Stimulated activated naive CD8-positive, alpha-beta T cell treated with anti-CD3 and anti-CD28 coated beads, Interleukin-15, Interleukin-2, amounts not matched to agents 100 ng/mL and 50 ng/mL, for 24 hours (primary cell): ENCODE data around the gene PSMD4.
A peak's percentile ranks its signal among the peaks of the same experiment; 100 is the strongest.

Experiments used
- H3K27ac Mint-ChIP-seq: one replicate; pipeline ENCODE4 v1.8.0; 2021; ENCODE audit warnings: mild to moderate bottlenecking, mixed read lengths
- H3K27me3 Mint-ChIP-seq: one replicate; pipeline ENCODE4 v1.8.0; 2021; ENCODE audit warnings: mixed read lengths
- H3K36me3 Mint-ChIP-seq: one replicate; pipeline ENCODE4 v1.8.0; 2021; ENCODE audit warnings: low read depth, mixed read lengths
- H3K4me1 Mint-ChIP-seq: one replicate; pipeline ENCODE4 v1.8.0; 2021; ENCODE audit warnings: low read depth, mixed read lengths
- H3K4me3 Mint-ChIP-seq: one replicate; pipeline ENCODE4 v1.8.0; 2021; ENCODE audit warnings: mild to moderate bottlenecking, mixed read lengths
- H3K9me3 Mint-ChIP-seq: one replicate; pipeline ENCODE4 v1.8.0; 2021; ENCODE audit warnings: mixed read lengths

The PSMD4 gene

DNA sequence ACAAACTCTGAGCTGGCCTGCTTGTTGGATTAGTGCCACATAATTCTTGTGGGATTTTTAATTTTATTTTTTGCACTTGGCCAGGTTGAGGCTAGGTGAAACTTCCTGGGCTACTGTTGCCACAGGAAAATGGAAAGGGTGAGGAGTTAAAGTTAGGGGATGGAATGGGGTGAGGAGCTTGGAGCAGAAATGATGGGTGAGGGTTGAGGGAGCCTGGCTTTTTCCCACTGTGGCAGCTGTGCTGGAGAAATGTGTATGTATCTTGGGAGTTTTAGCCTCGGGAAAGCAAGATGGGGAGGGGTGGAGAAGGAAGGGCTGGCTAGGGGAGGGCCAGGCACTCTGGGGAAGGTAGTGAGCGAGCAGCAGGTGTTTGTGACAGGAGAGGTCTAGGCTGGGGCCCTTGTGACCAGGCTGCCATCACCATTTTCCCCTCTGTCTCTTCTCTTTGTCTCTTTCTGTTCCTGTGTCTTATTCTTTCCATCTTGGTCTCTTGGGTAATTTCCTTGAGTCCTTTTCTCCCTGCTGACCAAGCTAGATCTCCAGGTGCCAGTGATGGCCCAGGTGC lies 29.6 kb downstream of the PSMD4 start:
- Mint-ChIP-seq H3K27ac (peak overlapping the region; percentile 80), H3K36me3 (peaks cover 19% of the 10 kb centered on the region), H3K4me3 (peak overlapping the region; percentile 97), H3K4me1 (peaks cover 37% of the 10 kb centered on the region), H3K9me3 (no peaks in the 10 kb centered on the region), H3K27me3 (no peaks in the 10 kb centered on the region)

DNA sequence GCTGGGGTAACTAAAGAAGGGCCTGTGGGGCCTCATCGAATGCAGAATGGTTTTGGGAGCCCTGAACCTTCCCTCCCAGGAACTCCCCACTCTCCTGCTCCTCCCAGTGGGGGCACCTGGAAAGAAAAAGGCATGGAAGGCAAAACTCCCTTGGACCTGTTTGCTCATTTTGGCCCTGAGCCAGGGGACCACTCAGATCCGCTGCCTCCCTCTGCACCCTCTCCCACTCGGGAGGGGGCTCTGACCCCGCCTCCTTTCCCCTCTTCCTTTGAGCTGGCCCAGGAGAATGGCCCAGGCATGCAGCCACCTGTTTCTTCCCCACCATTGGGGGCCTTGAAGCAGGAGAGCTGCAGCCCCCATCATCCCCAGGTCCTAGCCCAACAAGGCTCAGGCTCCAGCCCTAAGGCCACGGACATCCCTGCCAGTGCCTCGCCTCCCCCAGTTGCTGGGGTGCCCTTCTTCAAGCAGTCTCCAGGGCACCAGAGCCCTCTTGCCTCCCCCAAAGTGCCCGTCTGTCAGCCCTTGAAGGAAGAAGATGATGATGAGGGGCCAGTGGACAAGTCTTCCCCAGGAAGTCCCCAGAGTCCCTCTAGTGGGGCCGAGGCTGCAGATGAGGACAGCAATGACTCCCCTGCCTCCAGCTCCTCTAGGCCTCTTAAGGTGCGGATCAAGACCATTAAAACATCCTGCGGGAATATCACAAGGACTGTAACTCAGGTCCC lies 32.2 kb downstream of the PSMD4 start:
- Mint-ChIP-seq H3K27me3 (no peaks in the 10 kb centered on the region), H3K9me3 (no peaks in the 10 kb centered on the region), H3K4me1 (peaks cover 25% of the 10 kb centered on the region), H3K27ac (no peak overlapping the region), H3K4me3 (no peak overlapping the region), H3K36me3 (peaks cover 25% of the 10 kb centered on the region)

DNA sequence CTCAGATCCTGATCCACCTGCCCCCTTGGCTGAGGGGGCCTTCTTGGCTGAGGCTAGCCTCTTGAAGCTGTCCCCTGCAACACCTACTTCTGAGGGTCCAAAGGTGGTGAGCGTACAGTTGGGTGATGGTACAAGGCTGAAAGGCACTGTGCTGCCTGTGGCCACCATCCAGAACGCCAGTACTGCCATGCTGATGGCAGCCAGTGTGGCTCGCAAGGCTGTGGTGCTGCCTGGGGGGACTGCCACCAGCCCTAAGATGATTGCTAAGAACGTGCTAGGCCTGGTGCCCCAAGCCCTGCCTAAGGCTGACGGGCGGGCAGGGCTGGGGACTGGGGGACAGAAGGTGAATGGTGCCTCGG lies 32.8 kb downstream of the PSMD4 start:
- Mint-ChIP-seq H3K27ac (no peak overlapping the region), H3K27me3 (no peaks in the 10 kb centered on the region)

DNA sequence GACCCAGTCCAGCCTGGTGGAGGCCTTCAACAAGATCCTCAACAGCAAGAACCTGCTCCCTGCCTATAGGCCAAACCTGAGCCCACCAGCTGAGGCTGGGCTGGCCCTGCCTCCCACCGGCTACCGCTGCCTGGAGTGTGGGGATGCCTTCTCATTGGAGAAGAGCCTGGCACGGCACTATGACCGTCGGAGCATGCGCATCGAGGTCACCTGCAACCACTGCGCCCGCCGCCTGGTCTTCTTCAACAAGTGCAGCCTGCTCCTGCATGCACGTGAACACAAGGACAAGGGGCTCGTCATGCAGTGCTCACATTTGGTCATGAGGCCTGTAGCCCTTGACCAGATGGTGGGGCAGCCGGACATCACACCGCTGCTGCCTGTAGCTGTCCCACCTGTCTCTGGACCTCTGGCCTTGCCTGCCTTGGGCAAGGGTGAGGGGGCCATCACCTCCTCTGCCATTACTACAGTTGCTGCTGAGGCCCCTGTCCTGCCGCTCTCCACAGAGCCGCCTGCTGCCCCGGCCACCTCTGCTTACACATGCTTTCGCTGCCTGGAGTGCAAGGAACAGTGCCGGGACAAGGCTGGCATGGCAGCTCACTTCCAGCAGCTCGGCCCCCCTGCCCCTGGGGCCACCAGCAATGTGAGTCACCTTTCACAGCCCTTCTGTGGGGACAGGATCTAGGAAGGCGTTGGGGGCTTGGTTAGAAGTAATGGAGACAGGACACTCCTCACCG lies 33.4 kb downstream of the PSMD4 start:
- no peaks in the 10 kb centered on the region for H3K9me3 Mint-ChIP-seq
- H3K4me3 Mint-ChIP-seq: no peak overlapping the region
- H3K36me3 Mint-ChIP-seq: peaks cover 30% of the 10 kb centered on the region
- H3K27ac Mint-ChIP-seq: no peak overlapping the region
- H3K27me3 Mint-ChIP-seq: no peaks in the 10 kb centered on the region
- peaks cover 24% of the 10 kb centered on the region for H3K4me1 Mint-ChIP-seq

More for the DNA sequence above, 32.8 kb downstream of the PSMD4 start:
- Mint-ChIP-seq H3K4me1 (peaks cover 25% of the 10 kb centered on the region), H3K36me3 (peaks cover 25% of the 10 kb centered on the region), H3K9me3 (no peaks in the 10 kb centered on the region), H3K4me3 (no peak overlapping the region)

DNA sequence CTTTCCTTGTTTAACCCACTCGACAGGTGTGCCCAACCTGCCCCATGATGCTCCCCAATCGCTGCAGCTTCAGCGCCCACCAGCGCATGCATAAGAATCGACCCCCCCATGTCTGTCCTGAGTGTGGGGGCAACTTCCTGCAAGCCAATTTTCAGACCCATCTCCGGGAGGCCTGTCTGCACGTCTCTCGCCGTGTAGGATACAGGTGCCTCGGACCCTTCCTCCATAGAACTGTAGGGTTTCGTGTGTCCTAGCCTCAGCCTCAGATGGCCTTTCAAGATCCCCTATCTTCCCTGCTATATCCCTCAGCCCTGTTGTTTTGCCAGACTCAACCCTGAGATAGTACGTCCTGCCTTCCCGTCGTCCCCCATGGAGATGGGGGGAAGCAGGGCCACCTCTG lies 34.0 kb downstream of the PSMD4 start:
- no peak overlapping the region for H3K4me3 Mint-ChIP-seq

DNA sequence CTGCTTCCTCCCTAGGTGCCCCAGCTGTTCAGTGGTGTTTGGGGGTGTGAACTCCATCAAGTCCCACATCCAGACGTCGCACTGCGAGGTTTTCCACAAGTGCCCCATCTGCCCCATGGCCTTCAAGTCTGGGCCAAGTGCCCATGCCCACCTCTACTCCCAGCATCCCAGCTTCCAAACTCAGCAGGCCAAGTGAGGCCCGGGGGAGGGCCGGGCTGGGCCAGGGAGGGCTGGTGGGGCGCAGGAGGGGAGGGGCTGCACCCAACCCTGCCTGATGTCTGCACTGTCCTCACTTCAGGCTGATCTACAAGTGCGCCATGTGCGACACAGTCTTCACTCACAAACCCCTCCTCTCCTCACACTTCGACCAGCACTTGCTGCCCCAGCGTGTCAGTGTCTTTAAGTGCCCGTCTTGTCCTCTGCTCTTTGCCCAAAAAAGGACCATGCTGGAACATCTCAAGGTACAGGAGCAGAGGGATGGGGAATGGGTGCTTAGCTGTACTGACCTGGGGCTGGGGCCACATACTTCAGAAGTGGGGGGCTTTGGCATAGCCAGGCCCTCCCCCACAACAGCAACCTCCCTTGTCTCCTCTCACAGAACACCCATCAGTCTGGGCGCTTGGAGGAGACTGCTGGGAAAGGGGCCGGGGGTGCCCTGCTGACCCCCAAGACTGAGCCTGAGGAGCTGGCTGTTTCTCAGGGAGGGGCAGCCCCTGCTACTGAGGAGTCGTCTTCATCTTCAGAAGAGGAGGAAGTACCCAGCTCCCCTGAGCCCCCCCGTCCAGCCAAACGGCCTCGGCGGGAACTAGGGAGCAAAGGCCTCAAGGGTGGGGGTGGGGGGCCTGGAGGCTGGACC lies 34.8 kb downstream of the PSMD4 start:
- H3K27me3 Mint-ChIP-seq: no peaks in the 10 kb centered on the region
- H3K4me3 Mint-ChIP-seq: no peak overlapping the region
- H3K4me1 Mint-ChIP-seq: peaks cover 10% of the 10 kb centered on the region
- no peak overlapping the region for H3K27ac Mint-ChIP-seq
- H3K9me3 Mint-ChIP-seq: no peaks in the 10 kb centered on the region
- peaks cover 37% of the 10 kb centered on the region for H3K36me3 Mint-ChIP-seq

More for the DNA sequence above, 34.0 kb downstream of the PSMD4 start:
- Mint-ChIP-seq H3K4me1 (peaks cover 18% of the 10 kb centered on the region), H3K27me3 (no peaks in the 10 kb centered on the region), H3K36me3 (peaks cover 31% of the 10 kb centered on the region), H3K9me3 (no peaks in the 10 kb centered on the region), H3K27ac (peak overlapping the region; percentile 43)

DNA sequence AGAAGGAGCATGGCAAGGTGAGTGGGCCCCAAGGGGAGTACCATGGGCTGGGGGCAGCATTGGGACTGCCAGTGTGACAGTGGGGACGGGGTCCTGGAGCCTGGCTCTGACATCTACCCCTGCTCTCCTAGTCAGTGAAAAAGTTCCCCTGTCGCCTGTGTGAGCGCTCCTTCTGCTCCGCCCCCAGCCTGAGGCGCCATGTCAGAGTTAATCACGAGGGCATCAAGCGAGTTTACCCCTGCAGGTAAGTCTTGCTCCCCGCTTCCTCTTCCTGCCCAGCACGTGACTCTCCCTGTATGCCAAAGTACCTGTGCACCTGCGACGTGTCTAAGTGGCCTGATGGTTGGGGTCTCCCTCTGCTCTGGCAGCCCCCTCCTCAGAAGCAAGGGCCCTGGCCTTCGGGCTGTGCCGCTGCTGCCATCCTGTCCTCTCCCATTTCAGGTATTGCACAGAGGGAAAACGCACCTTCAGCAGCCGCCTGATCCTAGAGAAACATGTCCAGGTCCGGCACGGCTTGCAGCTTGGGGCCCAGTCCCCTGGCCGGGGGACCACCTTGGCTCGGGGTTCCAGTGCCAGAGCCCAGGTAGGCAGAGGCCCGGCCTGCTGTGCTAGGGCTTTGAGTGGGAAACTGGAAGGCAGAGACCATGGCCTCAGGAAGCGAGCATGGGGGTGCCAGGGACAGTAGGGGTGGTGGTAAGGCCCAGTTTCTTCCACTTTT lies 35.6 kb downstream of the PSMD4 start:
- H3K27me3 Mint-ChIP-seq: no peaks in the 10 kb centered on the region
- H3K36me3 Mint-ChIP-seq: peaks cover 34% of the 10 kb centered on the region
- H3K27ac Mint-ChIP-seq: no peak overlapping the region
- peaks cover 6% of the 10 kb centered on the region for H3K4me1 Mint-ChIP-seq
- no peaks in the 10 kb centered on the region for H3K9me3 Mint-ChIP-seq
- H3K4me3 Mint-ChIP-seq: no peak overlapping the region

DNA sequence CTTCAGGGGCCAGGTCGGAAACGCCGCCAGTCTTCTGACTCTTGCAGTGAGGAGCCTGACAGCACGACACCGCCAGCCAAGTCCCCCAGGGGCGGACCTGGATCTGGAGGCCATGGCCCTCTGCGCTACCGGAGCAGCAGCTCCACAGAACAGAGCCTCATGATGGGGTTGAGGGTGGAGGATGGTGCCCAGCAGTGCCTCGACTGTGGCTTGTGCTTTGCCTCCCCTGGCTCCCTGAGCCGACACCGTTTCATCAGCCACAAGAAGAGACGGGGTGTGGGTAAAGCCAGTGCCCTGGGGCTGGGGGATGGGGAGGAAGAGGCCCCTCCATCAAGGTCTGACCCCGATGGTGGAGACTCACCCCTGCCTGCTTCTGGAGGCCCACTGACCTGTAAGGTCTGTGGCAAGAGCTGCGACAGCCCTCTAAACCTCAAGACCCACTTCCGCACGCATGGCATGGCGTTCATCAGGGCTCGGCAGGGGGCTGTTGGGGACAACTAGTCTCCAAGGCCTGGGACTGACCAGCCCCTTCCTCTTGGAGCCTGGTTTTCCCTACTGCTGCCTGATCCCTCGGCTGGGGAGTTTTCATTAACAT lies 36.3 kb downstream of the PSMD4 start:
- H3K9me3 Mint-ChIP-seq: no peaks in the 10 kb centered on the region
- H3K36me3 Mint-ChIP-seq: peaks cover 37% of the 10 kb centered on the region
- H3K4me3 Mint-ChIP-seq: no peak overlapping the region
- no peak overlapping the region for H3K27ac Mint-ChIP-seq
- no peaks in the 10 kb centered on the region for H3K27me3 Mint-ChIP-seq
- H3K4me1 Mint-ChIP-seq: peaks cover 6% of the 10 kb centered on the region

DNA sequence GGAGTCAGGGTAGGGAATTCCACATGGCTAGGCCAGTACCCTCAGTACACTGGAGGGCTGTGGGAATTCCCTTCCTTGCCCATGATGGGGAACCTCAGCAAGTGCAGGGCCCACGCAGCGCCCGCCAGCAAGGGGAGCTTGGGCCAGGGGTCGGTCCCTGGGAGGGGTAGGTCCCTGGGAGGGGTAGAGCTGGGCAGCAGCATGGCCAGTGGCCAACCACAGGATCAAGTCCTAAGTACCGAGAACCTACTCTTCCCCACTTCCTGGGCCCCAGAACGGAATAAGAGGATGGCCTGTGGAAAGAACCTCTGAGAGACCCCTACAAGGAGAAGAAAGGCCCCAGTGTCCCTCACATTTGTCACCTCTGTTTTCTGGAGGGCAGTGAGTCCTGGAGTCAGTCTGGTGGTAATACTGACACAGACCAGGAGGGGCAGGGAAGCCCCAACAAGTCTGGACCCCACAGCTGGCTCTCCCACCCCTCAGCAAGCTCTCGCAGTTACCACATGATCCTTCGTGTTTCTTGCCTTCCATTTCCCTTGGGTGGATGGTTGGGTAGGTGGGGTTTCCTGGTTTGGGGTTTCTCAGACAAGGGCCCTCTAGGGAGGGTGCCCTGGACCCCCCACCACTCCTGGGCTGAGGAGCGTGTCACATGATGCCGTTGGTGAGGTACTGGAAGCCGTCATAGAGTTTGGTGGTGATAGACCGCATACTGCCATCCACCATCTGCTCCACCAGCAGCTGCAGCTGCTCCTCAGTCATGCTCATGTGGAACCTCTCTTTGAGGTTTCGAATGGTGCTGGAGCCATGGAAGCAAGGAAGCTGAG lies 37.9 kb downstream of the PSMD4 start:
- H3K4me1 Mint-ChIP-seq: peaks cover 6% of the 10 kb centered on the region
- H3K27ac Mint-ChIP-seq: peak overlapping the region; percentile 45
- peaks cover 36% of the 10 kb centered on the region for H3K36me3 Mint-ChIP-seq
- no peak overlapping the region for H3K4me3 Mint-ChIP-seq
- no peaks in the 10 kb centered on the region for H3K27me3 Mint-ChIP-seq
- H3K9me3 Mint-ChIP-seq: no peaks in the 10 kb centered on the region

DNA sequence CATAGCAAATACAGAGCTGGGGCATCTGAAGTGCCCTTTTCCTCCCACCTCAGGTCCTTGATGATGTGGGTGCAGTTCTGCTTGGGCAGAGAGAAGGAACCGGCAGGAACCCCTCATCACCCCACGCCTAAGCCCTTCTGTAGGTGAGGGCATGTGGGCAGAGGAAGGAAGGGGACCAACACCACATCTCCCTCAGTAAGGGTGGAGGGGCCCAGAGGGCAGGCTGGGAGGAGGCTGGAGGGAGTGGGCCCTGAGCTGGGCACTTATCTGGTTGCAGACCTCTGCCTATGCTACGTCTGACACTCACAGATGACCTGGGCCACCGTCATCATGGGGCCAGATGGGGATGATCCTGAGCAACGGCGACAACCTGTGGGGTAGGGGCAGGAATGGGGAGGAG lies 38.6 kb downstream of the PSMD4 start:
- Mint-ChIP-seq H3K9me3 (no peaks in the 10 kb centered on the region), H3K4me1 (peaks cover 6% of the 10 kb centered on the region), H3K27me3 (no peaks in the 10 kb centered on the region), H3K27ac (peak overlapping the region; percentile 79), H3K36me3 (peaks cover 39% of the 10 kb centered on the region), H3K4me3 (no peak overlapping the region)

DNA sequence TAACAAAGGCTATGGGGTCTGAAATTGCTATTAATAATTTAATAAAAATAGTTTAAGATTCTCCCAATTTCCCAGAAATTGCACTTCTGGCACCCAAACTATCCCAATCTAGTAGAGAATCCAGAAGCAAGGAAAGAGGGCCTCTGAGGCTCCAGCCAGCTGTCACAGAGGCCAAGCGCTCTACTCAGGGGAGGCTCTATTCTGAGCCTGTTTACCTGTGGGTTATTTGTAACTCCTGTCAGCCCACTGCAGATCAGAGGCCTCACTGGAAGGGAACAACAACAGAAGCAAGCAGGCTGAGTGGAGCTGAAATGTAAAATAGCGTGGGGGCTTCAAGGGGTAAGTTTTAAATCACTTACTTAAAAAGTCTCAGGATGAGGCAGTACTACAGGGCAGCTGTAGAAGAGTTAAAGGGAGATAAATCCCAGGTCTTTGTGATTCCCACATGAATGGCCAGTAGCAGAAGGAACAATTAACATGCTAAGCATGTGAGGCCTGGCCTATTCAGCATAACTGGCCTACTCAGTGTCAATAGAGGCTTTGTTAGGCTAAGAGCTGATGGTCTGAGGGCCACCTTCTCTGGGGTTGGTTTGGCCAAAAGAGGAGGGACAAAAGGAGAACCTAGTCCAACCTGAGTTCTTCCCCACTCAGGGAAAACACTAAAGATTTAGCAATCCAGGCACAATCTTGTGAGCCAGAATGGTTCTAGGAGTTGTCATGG lies 40.4 kb downstream of the PSMD4 start:
- Mint-ChIP-seq H3K27me3 (no peaks in the 10 kb centered on the region), H3K4me1 (no peaks in the 10 kb centered on the region), H3K27ac (no peak overlapping the region), H3K9me3 (no peaks in the 10 kb centered on the region), H3K36me3 (peaks cover 48% of the 10 kb centered on the region), H3K4me3 (no peak overlapping the region)

DNA sequence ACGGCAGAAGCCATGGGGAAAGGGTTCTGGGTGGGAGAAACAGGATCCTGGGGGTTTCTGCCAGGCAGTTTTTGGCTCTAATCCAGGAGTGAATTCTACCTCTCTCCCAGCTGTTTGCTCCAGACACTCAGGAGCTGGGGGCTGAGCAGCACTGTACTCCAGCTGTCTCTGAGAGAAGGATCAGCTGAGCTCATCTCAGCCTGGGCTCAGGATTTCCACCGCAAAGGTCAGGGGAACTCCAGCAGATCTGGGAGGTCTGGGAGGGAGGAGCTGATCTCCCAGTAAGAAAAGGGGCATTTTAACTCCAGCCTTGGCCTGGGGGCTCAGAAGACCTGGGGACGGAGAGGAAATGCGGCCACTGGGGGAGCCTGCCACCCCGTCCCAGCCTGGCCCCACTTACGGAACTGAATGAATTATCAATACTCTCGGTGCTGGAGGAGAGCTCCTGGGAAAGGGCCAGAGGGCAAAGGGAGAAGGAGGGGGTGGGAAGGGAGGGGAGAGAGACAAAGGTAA lies 55.3 kb downstream of the PSMD4 start:
- Mint-ChIP-seq H3K9me3 (no peaks in the 10 kb centered on the region), H3K4me1 (peaks cover 41% of the 10 kb centered on the region), H3K36me3 (peaks cover 65% of the 10 kb centered on the region), H3K27me3 (no peaks in the 10 kb centered on the region), H3K4me3 (no peak overlapping the region), H3K27ac (no peak overlapping the region)

DNA sequence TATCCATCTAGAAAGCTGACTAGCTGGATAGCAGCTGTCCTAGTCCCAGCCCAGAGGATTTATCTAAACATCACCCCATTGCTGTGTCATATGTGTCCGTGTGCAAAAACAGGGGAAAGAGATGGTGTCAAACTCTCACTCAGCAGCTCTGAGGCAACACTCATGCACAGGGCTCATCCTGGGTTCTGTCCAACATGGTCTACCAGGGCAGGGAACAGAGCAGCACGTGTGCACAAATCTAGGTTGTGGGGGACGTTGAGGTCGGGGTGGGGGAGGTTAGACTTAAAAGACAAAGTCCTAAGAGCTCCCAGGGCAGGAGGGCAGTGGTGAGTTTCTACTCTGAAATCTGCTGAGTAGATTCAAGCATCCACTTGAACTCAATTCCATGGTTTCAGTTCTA lies 56.5 kb downstream of the PSMD4 start:
- peaks cover 41% of the 10 kb centered on the region for H3K4me1 Mint-ChIP-seq
- H3K27me3 Mint-ChIP-seq: no peaks in the 10 kb centered on the region
- H3K27ac Mint-ChIP-seq: peak overlapping the region; percentile 96
- peaks cover 60% of the 10 kb centered on the region for H3K36me3 Mint-ChIP-seq
- no peaks in the 10 kb centered on the region for H3K9me3 Mint-ChIP-seq
- H3K4me3 Mint-ChIP-seq: no peak overlapping the region
